Measurements from ENCODE around the gene CHGA.

- TF ChIP-seq ZBTB33 (IDR thresholded peaks at IDR 0.05) (no peak), TAF1 (conservative IDR thresholded peaks at IDR 0.05) (no peak), ATF3 (IDR thresholded peaks at IDR 0.05) (no peak), CTCF (IDR thresholded peaks at IDR 0.05; ENCODE audit: low read depth, low read length, missing input control) (no peak), REST (IDR thresholded peaks at IDR 0.05) (no peak), MAX (IDR thresholded peaks at IDR 0.05) (no peak), GABPA (IDR thresholded peaks at IDR 0.05 in 1 of 2, conservative IDR thresholded peaks at IDR 0.05 in 1 of 2) (no peak), HNF4G (IDR thresholded peaks at IDR 0.05) (no peak), JUND (IDR thresholded peaks at IDR 0.05) (no peak), RXRA (IDR thresholded peaks at IDR 0.05) (no peak), RAD21 (IDR thresholded peaks at IDR 0.05) (no peak), SP1 (IDR thresholded peaks at IDR 0.05) (no peak)
Measured at GRCh38 chr14:92920001-92920400, 2.9 kb upstream of the CHGA start.

All from liver (tissue), 3 donors.